Measurements from ENCODE around the gene GNG13. TPM values are rescaled to one million over a fixed set of nuclear protein-coding genes. Genes with fewer than 3 reads are reported as not detected.

Gene GNG13
- total and polyA plus RNA-seq, 12 donors, result not detected

- 92 to 94% (median 93%) methylated on average over 18 to 40 of the region's 40 CpGs for WGBS, 4 donors
- intact Hi-C loops (cut with DNase I), result no loop called here
Observed at GRCh38 chr16:794091-794822, 6.3 kb downstream of the GNG13 start.

DNA sequence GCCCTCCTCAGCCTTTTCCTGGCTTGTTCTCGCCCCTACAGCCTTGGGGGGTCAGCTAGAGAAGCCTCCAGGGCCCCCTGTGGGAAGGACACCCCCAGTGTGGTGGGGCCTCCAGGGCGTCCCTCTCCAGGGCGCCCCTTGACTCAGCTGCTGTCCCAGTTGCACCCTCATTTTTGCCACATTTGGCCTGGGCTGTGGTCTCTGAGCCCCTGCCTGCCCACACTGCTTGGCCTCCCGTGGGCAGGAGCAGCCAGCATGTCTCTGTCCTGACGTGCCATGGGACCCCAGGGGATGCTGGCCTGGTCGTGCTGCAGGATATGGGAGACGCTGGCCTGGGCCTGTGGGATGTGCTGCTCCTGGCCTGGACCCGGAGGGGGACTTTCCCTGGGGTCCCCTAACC lies 7.1 kb downstream of the GNG13 start:
- Histone ChIP-seq H3K27me3 (no peaks in the 10 kb centered on the region), H3K9me3 (replicated peaks in 1 of 3) (no peaks in the 10 kb centered on the region), H3K4me1 (replicated peaks in 1 of 2) (peaks cover 5 to 7% of the 10 kb centered on the region in 2 donors), H3K36me3 (replicated peaks in 1 of 2) (no peaks in the 10 kb centered on the region), H3K27ac (no peak overlapping the region), H3K4me3 (no peak overlapping the region)
- WGBS, 4 donors, result 80 to 96% (median 91%) methylated on average over 4 to 8 of the region's 8 CpGs
- DNase-seq, result no peak
- TF ChIP-seq CTCF (IDR thresholded peaks at IDR 0.05), result no peak
- TF ChIP-seq POLR2A (IDR thresholded peaks at IDR 0.05), result no peak
- intact Hi-C loops (cut with DNase I), result no loop called here

More at GRCh38 chr16:794091-794822, 6.3 kb downstream of the GNG13 start:
- Histone ChIP-seq H3K36me3 (replicated peaks in 1 of 2) (no peaks in the 10 kb centered on the region), H3K4me1 (replicated peaks in 1 of 2) (peaks cover 0 to under 1% of the 10 kb centered on the region in 2 donors), H3K9me3 (replicated peaks in 1 of 3) (no peaks in the 10 kb centered on the region), H3K27ac (no peak overlapping the region), H3K4me3 (no peak overlapping the region), H3K27me3 (peaks cover 7% of the 10 kb centered on the region)
- DNase-seq, result no peak
- TF ChIP-seq POLR2A (IDR thresholded peaks at IDR 0.05) (no peak), CTCF (IDR thresholded peaks at IDR 0.05) (no peak)

- H3K27ac ChIP-seq, result no peak overlapping the region
- H3K27me3 ChIP-seq, result no peaks in the 10 kb centered on the region
- peaks cover 7 to 10% of the 10 kb centered on the region in 2 donors for H3K4me1 ChIP-seq (replicated peaks in 1 of 2)
- 91 to 96% (median 93%) methylated on average over 4 to 46 of the region's 46 CpGs for WGBS, 4 donors
- no peak for DNase-seq
- H3K9me3 ChIP-seq (replicated peaks in 1 of 3), result no peaks in the 10 kb centered on the region
- H3K36me3 ChIP-seq (replicated peaks in 1 of 2), result no peaks in the 10 kb centered on the region
- no peak overlapping the region for H3K4me3 ChIP-seq
- intact Hi-C loops (cut with DNase I), result no loop called here
- TF ChIP-seq CTCF (IDR thresholded peaks at IDR 0.05), result no peak
- TF ChIP-seq POLR2A (IDR thresholded peaks at IDR 0.05), result no peak
Observed at GRCh38 chr16:792221-792995, 8.1 kb downstream of the GNG13 start.

GRCh38 chr16:791131-791530 lies 9.4 kb downstream of the GNG13 start:
- no peak overlapping the region for H3K27ac ChIP-seq
- H3K36me3 ChIP-seq (replicated peaks in 1 of 2), result peaks cover 0 to 5% of the 10 kb centered on the region in 2 donors
- DNase-seq, result no peak
- no peaks in the 10 kb centered on the region for H3K9me3 ChIP-seq (replicated peaks in 1 of 3)
- H3K4me3 ChIP-seq, result no peak overlapping the region
- TF ChIP-seq CTCF (IDR thresholded peaks at IDR 0.05) (no peak), POLR2A (IDR thresholded peaks at IDR 0.05) (no peak)
- H3K27me3 ChIP-seq, result no peaks in the 10 kb centered on the region
- 94 to 98% (median 98%) methylated on average over 18 to 23 of the region's 23 CpGs for WGBS, 4 donors
- intact Hi-C loops (cut with DNase I), result no loop called here
- H3K4me1 ChIP-seq (replicated peaks in 1 of 2), result peaks cover 10 to 18% of the 10 kb centered on the region in 2 donors

Measured in adrenal gland (tissue), 12 donors.